ENCODE measurements around the gene FRMD4B.

Gene FRMD4B

GRCh38 chr3:69240651-69241568 is 145.0 kb downstream of the FRMD4B start:
- TF ChIP-seq EZH2 (IDR thresholded peaks at IDR 0.05; ENCODE audit: borderline replicate concordance, low read depth, low read length, severe bottlenecking), result no peak
- TF ChIP-seq CTCF (IDR thresholded peaks at IDR 0.05; ENCODE audit: borderline replicate concordance, extremely low read depth, low read length, poor library complexity, severe bottlenecking), result no peak
- DNase-seq, result no peak
- no peak overlapping the region for H3K4me2 ChIP-seq (ENCODE audit: insufficient read depth, low read length)
- no peak overlapping the region for H3K9ac ChIP-seq (ENCODE audit: low read depth, low read length)
- H4K20me1 ChIP-seq (ENCODE audit: insufficient read depth, low read length), result no peaks in the 10 kb centered on the region
- no peaks in the 10 kb centered on the region for H3K9me3 ChIP-seq (ENCODE audit: insufficient read depth, low read length, severe bottlenecking)
- H3K4me3 ChIP-seq (ENCODE audit: low read depth in 1 of 2, low read length in 2 of 2), result no peak overlapping the region
- no peak overlapping the region for H3K27ac ChIP-seq (ENCODE audit: low read length)
- H3K27me3 ChIP-seq (ENCODE audit: insufficient read depth, low read length, poor library complexity), result no peaks in the 10 kb centered on the region
- no peaks in the 10 kb centered on the region for H3K79me2 ChIP-seq (ENCODE audit: insufficient read depth, low read length)
- ATAC-seq (ENCODE audit: insufficient read depth, low read depth), result no peak
- H2AFZ ChIP-seq (ENCODE audit: low read depth, low read length), result no peak overlapping the region
- peaks cover 21% of the 10 kb centered on the region for H3K36me3 ChIP-seq (ENCODE audit: insufficient read depth, low read length)
- H3K4me1 ChIP-seq (ENCODE audit: insufficient read depth, low read length), result no peaks in the 10 kb centered on the region

GRCh38 chr3:69239063-69239462 is 146.8 kb downstream of the FRMD4B start:
- H3K79me2 ChIP-seq (ENCODE audit: insufficient read depth, low read length), result no peaks in the 10 kb centered on the region
- H3K9ac ChIP-seq (ENCODE audit: low read depth, low read length), result no peak overlapping the region
- TF ChIP-seq CTCF (IDR thresholded peaks at IDR 0.05; ENCODE audit: borderline replicate concordance, extremely low read depth, low read length, poor library complexity, severe bottlenecking), result no peak
- no peak for TF ChIP-seq EZH2 (IDR thresholded peaks at IDR 0.05; ENCODE audit: borderline replicate concordance, low read depth, low read length, severe bottlenecking)
- no peaks in the 10 kb centered on the region for H3K27me3 ChIP-seq (ENCODE audit: insufficient read depth, low read length, poor library complexity)
- H2AFZ ChIP-seq (ENCODE audit: low read depth, low read length), result no peak overlapping the region
- ATAC-seq (ENCODE audit: insufficient read depth, low read depth) (no peak), DNase-seq (no peak)
- H4K20me1 ChIP-seq (ENCODE audit: insufficient read depth, low read length), result no peaks in the 10 kb centered on the region
- H3K4me1 ChIP-seq (ENCODE audit: insufficient read depth, low read length), result no peaks in the 10 kb centered on the region
- no peak overlapping the region for H3K4me3 ChIP-seq (ENCODE audit: low read depth in 1 of 2, low read length in 2 of 2)
- H3K36me3 ChIP-seq (ENCODE audit: insufficient read depth, low read length), result peaks cover 14% of the 10 kb centered on the region
- no peak overlapping the region for H3K4me2 ChIP-seq (ENCODE audit: insufficient read depth, low read length)
- no peak overlapping the region for H3K27ac ChIP-seq (ENCODE audit: low read length)
- H3K9me3 ChIP-seq (ENCODE audit: insufficient read depth, low read length, severe bottlenecking), result no peaks in the 10 kb centered on the region

GRCh38 chr3:69236812-69237707 is 148.8 kb downstream of the FRMD4B start:
- ATAC-seq (ENCODE audit: insufficient read depth, low read depth) (no peak), DNase-seq (no peak)
- Histone ChIP-seq H3K4me2 (ENCODE audit: insufficient read depth, low read length) (no peak overlapping the region), H3K4me1 (ENCODE audit: insufficient read depth, low read length) (no peaks in the 10 kb centered on the region), H3K79me2 (ENCODE audit: insufficient read depth, low read length) (no peaks in the 10 kb centered on the region), H2AFZ (ENCODE audit: low read depth, low read length) (no peak overlapping the region), H3K9me3 (ENCODE audit: insufficient read depth, low read length, severe bottlenecking) (no peaks in the 10 kb centered on the region), H4K20me1 (ENCODE audit: insufficient read depth, low read length) (no peaks in the 10 kb centered on the region), H3K4me3 (ENCODE audit: low read depth in 1 of 2, low read length in 2 of 2) (no peak overlapping the region), H3K36me3 (ENCODE audit: insufficient read depth, low read length) (peaks cover 17% of the 10 kb centered on the region), H3K27me3 (ENCODE audit: insufficient read depth, low read length, poor library complexity) (no peaks in the 10 kb centered on the region), H3K27ac (ENCODE audit: low read length) (no peak overlapping the region), H3K9ac (ENCODE audit: low read depth, low read length) (no peak overlapping the region)
- TF ChIP-seq CTCF (IDR thresholded peaks at IDR 0.05; ENCODE audit: borderline replicate concordance, extremely low read depth, low read length, poor library complexity, severe bottlenecking) (no peak), EZH2 (IDR thresholded peaks at IDR 0.05; ENCODE audit: borderline replicate concordance, low read depth, low read length, severe bottlenecking) (no peak)

All from DND-41 (cell line).